ENCODE results near the gene PCDHGA8. TPM values are rescaled to one million over a fixed set of nuclear protein-coding genes. Genes with fewer than 3 reads are reported as not detected.
"Not testable (repeated sequence)": the region's sequence is repeated elsewhere in the genome, so short reads cannot be mapped to it uniquely, and the experiment has no call there.

PCDHGA8 gene
- polyA plus RNA-seq, 1 donor: 0.73 TPM

DNA sequence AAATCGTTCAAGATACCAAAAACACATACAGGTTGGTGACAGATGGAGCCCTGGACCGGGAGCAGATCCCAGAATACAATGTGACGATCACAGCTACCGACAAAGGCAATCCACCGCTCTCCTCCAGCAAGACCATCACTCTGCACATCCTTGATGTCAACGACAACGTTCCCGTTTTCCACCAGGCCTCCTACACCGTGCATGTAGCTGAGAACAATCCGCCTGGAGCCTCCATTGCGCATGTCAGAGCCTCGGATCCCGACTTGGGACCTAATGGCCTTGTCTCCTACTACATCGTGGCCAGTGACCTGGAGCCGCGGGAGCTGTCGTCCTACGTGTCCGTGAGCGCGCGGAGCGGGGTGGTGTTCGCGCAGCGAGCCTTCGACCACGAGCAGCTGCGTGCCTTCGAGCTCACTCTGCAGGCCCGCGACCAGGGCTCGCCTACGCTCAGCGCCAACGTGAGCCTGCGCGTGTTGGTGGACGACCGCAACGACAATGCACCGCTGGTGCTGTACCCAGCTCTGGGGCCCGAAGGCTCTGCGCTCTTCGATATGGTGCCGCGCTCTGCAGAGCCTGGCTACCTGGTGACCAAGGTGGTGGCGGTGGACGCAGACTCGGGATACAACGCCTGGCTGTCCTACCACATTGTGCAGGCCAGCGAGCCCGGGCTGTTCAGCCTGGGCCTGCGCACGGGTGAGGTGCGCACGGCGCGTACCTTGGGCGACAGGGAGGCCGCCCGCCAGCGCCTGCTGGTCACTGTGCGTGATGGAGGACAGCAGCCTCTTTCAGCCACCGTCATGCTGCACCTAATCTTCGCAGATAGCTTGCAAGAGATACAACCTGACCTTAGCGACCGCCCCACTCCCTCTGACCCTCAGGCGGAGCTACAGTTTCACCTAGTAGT lies 20.6 kb upstream of the PCDHGA8 start:
- no peak for DNase-seq (ENCODE audit: low read depth)

DNA sequence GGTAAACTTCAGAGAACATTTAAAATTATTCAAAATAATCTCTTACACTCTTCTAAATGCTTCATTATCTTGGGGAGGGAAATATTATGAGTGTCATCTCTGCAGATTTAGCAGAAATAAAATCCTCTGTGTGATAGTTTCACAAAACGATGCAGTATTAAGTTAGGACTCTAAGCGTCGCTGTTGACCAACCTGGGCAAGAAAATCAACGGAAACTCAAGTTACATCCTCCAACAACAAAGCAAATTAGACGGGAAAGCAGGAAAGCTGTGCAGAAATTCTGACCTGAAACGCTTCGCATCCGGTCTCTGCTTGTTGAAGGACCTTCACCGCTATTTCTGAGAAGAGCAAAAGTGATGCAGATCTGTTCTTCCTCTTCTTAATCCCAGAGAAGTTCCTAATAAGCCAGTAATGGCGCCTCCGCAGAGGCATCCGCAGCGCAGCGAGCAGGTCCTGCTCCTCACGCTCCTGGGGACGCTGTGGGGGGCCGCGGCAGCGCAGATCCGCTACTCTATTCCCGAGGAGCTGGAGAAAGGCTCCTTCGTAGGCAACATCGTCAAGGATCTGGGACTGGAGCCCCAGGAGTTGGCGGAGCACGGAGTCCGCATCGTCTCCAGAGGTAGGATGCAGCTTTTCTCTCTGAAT lies 18.6 kb upstream of the PCDHGA8 start, which contains the start of gene PCDHGA6:
PCDHGA6 (plus strand) TSS at position 219 of the 645 bp plus-strand sequence; CDS start at position 412, 193 bp downstream.
- no peak for DNase-seq (ENCODE audit: low read depth)

DNA sequence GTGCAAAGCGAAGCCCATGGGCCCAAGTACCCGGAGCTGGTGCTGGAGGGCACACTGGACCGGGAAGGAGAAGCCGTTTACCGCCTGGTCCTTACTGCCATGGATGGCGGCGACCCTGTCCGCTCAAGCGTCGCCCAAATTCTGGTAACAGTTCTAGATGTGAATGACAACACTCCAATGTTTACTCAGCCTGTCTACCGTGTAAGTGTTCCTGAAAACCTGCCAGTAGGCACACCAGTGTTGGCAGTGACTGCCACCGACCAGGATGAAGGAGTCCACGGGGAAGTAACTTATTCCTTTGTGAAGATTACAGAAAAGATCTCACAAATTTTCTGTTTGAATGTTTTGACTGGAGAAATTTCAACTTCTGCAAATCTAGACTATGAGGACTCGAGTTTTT lies 17.8 kb upstream of the PCDHGA8 start:
- no peak for DNase-seq (ENCODE audit: low read depth)

DNA sequence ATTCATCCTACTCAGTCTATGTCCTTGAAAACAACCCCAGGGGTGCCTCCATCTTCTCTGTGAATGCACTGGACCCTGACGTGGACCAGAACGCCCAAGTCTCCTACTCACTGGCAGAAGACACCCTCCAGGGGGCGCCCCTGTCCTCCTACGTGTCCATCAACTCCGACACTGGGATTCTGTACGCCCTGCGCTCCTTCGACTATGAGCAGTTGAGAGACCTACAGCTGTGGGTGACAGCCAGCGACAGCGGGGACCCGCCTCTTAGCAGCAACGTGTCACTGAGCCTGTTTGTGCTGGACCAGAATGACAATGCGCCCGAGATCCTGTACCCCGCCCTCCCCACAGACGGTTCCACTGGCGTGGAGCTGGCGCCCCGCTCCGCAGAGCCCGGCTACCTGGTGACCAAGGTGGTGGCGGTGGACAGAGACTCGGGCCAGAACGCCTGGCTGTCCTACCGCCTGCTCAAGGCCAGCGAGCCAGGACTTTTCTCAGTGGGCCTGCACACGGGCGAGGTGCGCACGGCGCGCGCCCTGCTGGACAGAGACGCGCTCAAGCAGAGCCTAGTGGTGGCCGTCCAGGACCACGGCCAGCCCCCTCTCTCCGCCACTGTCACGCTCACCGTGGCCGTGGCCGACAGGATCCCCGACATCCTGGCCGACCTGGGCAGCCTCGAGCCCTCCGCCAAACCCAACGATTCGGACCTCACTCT lies 16.8 kb upstream of the PCDHGA8 start:
- not testable (repeated sequence) for DNase-seq (ENCODE audit: low read depth)

DNA sequence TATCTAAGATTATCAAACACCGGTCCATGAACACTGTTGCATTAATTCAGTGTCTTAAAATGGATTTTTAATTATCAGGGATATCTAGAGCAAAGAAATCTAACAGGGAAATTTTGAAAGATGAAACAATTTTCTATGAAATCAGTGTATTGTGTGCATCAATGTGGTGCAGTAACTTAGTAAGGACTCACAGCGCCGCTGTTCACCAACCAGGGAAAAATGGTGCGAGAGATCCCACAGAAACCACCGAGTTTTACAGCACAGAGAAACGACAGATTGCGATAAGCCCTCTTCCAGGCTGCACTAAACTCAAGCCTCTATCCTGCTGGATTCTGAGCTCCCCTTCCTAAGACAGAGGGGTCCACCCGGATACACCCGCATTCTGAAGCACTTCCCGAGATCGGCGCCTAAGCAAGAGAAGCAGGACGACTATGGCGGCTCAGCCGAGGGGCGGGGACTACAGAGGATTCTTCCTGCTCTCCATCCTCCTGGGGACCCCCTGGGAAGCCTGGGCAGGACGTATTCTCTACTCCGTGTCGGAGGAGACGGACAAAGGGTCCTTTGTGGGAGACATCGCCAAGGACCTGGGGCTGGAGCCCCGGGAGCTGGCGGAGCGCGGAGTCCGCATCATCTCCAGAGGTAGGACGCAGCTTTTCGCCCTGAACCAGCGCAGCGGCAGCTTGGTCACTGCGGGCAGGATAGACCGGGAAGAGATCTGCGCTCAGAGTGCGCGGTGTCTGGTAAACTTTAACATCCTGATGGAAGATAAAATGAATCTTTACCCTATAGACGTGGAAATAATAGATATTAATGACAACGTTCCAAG lies 9.8 kb upstream of the PCDHGA8 start, which contains the start of gene PCDHGA7:
PCDHGA7 (plus strand) TSS at position 274 of the 826 bp plus-strand sequence; CDS start at position 432, 158 bp downstream.
- no peak for DNase-seq (ENCODE audit: low read depth)

DNA sequence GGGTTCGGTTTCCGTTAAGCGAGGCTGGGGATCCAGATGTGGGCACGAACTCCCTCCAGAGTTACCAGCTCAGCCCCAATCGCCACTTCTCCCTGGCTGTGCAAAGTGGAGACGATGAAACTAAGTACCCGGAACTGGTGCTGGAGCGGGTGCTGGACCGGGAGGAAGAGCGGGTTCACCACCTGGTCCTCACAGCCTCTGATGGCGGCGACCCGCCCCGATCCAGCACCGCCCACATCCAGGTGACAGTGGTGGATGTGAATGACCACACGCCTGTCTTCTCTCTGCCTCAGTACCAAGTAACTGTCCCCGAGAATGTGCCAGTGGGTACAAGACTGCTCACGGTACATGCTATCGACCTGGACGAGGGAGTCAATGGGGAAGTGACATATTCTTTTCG lies 9.1 kb upstream of the PCDHGA8 start:
- DNase-seq (ENCODE audit: low read depth): no peak

DNA sequence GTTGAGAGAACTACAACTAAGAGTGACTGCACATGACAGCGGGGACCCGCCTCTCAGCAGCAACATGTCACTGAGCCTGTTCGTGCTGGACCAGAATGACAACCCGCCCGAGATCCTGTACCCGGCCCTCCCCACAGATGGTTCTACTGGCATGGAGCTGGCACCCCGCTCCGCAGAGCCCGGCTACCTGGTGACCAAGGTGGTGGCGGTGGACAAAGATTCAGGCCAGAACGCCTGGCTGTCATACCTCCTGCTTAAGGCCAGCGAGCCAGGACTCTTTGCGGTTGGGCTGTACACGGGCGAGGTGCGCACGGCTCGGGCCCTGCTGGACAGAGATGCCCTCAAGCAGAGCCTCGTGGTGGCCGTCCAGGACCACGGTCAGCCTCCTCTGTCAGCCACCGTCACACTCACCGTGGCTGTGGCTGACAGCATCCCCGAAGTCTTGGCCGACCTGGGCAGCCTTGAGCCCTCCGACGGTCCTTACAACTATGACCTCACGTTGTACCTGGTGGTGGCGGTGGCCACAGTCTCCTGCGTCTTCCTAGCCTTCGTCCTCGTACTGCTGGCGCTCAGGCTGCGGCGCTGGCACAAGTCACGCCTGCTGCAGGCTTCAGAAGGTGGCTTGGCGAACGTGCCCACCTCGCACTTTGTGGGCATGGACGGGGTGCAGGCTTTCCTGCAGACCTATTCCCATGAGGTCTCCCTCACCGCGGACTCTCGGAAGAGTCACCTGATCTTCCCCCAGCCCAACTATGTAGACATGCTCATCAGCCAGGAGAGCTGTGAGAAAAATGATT lies 7.8 kb upstream of the PCDHGA8 start:
- DNase-seq (ENCODE audit: low read depth): no peak

DNA sequence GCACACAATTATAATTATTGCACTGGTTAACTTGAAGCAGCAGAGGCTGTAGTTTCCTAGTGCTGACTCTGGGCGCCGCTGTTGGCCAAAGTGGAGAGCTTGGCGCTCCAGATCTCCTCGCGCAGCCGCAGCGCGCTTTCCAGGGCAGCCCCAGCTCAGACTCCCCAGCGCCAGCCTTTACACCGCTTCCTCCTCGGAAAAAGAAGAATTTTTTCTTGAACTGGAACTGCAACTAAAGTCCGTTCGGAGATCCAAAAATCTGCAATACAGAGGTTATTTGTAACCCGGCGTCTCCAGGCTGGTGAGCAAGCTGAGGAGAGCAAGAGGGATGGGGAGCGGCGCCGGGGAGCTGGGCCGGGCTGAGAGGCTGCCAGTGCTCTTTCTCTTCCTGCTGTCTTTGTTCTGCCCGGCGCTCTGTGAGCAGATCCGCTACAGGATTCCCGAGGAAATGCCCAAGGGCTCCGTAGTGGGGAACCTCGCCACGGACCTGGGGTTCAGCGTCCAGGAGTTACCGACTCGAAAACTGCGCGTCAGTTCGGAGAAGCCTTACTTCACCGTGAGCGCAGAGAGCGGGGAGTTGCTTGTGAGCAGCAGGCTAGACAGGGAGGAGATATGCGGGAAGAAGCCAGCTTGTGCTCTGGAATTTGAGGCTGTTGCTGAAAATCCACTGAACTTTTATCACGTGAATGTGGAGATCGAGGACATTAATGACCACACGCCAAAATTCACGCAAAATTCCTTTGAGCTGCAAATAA lies 4.7 kb upstream of the PCDHGA8 start, which contains the start of gene PCDHGB4:
PCDHGB4 (plus strand) TSS at position 142 of the 755 bp plus-strand sequence; CDS start at position 329, 187 bp downstream.
- DNase-seq (ENCODE audit: low read depth): not testable (repeated sequence)

DNA sequence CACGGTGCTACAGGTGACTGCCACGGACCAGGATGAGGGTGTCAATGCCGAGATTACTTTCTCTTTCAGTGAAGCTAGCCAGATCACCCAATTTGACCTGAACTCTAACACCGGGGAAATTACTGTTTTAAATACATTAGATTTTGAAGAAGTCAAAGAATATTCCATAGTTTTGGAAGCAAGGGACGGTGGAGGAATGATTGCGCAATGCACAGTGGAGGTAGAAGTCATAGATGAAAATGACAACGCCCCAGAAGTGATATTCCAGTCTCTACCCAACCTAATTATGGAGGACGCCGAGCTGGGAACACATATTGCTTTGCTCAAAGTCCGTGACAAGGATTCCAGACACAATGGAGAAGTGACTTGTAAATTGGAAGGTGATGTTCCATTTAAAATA lies 3.8 kb upstream of the PCDHGA8 start:
- DNase-seq (ENCODE audit: low read depth): no peak

DNA sequence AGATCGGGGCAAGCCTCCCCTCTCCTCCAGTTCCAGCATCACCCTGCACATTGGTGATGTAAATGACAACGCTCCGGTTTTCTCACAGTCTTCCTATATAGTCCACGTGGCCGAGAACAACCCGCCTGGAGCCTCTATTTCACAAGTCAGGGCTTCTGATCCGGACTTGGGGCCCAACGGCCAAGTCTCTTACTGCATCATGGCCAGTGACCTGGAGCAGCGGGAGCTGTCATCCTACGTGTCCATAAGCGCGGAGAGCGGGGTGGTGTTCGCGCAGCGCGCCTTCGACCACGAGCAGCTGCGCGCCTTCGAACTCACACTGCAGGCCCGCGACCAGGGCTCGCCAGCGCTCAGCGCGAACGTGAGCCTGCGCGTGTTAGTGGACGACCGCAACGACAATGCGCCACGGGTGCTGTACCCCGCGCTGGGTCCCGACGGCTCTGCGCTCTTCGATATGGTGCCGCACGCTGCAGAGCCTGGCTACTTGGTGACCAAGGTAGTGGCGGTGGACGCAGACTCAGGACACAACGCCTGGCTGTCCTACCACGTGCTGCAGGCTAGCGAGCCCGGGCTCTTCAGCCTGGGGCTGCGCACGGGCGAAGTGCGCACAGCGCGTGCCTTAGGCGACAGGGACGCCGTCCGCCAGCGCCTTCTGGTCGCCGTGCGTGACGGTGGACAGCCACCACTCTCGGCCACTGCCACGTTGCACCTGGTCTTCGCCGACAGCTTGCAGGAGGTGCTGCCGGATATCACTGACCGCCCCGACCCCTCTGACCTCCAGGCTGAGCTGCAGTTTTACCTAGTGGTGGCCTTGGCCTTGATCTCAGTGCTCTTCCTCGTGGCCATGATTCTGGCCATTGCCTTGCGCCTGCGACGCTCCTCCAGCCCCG lies 3.0 kb upstream of the PCDHGA8 start:
- no peak for DNase-seq (ENCODE audit: low read depth)

DNA sequence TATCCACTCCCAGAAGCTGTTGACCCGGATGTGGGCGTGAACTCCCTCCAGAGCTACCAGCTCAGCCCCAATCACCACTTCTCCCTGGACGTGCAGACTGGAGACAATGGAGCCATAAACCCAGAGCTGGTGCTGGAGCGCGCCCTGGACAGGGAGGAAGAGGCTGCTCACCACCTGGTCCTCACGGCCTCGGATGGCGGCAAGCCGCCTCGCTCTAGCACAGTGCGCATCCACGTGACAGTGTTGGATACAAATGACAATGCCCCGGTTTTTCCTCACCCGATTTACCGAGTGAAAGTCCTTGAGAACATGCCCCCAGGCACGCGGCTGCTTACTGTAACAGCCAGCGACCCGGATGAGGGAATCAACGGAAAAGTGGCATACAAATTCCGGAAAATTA lies 834 bp downstream of the PCDHGA8 start:
- no peak for DNase-seq (ENCODE audit: low read depth)

DNA sequence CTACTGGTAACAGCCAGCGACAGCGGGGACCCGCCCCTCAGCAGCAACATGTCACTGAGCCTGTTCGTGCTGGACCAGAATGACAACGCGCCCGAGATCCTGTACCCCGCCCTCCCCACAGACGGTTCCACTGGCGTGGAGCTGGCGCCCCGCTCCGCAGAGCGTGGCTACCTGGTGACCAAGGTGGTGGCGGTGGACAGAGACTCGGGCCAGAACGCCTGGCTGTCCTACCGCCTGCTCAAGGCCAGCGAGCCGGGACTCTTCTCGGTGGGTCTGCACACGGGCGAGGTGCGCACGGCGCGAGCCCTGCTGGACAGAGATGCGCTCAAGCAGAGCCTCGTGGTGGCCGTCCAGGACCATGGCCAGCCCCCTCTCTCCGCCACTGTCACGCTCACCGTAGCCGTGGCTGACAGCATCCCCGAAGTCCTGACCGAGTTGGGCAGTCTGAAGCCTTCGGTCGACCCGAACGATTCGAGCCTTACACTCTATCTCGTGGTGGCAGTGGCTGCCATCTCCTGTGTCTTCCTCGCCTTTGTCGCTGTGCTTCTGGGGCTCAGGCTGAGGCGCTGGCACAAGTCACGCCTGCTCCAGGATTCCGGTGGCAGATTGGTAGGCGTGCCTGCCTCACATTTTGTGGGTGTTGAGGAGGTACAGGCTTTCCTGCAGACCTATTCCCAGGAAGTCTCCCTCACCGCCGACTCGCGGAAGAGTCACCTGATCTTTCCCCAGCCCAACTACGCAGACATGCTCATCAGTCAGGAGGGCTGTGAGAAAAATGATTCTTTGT lies 2.2 kb downstream of the PCDHGA8 start:
- DNase-seq (ENCODE audit: low read depth): not testable (repeated sequence)

DNA sequence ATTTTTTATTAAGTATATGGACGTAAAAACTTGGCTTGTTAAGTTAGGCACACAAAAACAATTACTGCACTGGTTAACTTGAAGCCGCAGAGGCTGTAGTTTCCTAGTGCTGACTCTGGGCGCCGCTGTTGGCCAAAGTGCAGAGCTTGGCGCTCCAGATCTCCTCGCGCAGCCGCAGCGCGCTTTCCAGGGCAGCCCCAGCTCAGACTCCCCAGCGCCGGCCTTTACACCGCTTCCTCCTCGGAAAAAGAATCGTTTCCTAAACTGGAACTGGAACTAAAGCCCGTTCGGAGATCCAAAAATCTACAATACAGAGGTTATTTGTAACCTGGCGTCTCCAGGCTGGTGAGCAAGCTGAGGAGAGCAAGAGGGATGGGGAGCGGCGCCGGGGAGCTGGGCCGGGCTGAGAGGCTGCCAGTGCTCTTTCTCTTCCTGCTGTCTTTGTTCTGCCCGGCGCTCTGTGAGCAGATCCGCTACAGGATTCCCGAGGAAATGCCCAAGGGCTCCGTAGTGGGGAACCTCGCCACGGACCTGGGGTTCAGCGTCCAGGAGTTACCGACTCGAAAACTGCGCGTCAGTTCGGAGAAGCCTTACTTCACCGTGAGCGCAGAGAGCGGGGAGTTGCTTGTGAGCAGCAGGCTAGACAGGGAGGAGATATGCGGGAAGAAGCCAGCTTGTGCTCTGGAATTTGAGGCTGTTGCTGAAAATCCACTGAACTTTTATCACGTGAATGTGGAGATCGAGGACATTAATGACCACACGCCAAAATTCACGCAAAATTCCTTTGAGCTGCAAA lies 5.5 kb downstream of the PCDHGA8 start, which contains the start of gene PCDHGB5:
PCDHGB5 (plus strand) TSS at position 192 of the 796 bp plus-strand sequence; CDS start at position 373, 181 bp downstream.
- not testable (repeated sequence) for DNase-seq (ENCODE audit: low read depth)

DNA sequence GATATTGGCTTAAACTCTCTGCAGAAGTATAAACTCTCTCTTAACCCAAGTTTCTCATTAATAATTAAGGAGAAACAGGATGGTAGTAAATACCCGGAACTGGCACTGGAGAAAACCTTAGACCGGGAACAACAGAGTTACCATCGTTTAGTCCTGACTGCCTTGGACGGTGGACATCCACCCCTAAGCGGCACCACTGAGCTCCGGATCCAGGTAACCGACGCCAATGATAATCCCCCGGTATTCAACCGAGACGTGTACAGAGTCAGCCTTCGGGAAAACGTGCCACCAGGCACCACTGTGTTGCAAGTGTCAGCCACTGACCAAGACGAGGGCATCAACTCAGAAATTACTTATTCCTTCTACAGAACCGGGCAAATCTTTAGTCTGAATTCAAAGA lies 6.2 kb downstream of the PCDHGA8 start:
- no peak for DNase-seq (ENCODE audit: low read depth)

DNA sequence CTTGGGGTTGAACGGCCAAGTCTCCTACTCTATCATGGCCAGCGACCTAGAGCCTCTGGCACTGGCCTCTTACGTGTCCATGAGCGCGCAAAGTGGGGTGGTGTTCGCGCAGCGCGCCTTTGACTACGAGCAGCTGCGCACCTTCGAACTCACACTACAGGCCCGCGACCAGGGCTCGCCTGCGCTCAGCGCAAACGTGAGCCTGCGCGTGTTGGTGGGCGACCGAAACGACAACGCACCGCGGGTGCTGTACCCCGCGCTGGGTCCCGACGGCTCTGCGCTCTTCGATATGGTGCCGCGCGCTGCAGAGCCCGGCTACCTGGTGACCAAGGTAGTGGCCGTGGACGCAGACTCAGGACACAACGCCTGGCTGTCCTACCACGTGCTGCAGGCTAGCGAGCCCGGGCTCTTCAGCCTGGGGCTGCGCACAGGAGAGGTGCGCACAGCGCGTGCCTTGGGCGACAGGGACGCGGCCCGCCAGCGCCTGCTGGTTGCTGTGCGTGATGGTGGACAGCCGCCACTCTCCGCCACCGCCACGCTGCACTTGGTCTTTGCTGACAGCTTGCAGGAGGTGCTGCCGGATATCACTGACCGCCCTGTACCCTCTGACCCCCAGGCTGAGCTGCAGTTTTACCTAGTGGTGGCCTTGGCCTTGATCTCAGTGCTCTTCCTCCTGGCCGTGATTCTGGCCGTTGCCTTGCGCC lies 7.3 kb downstream of the PCDHGA8 start:
- DNase-seq (ENCODE audit: low read depth): no peak

Data from forelimb muscle (tissue), 1 donor.